Measurements from ENCODE around the gene TMEFF1.
"Not testable (repeated sequence)": the region's sequence is repeated elsewhere in the genome, so short reads cannot be mapped to it uniquely, and the experiment has no call there.

Gene TMEFF1

DNA sequence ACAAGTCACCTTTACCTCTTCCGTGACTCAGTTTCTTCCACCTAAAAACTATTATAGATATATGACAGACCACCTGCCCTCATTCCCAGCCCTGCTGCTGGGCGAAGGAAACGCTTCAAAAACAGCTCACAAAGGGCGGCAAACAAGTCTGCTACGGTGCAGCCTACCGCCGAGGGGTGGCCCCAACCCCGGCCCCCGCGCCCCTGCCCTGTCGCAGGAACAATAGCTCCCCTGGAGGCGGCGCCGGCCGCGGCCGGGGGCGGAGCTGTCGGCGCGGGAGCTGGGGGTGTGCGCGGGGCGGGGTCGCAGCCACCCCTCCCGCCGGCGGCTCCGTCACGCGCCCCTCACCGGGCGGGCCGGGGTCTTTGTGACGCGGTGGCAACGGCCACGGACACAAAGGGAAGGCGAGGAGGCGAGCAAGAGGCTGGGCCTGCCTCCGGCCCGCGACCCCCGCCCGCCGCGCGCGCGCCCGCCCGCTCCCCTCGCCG is at the start of gene TMEFF1:
TMEFF1 (plus strand) TSS at position 362 of the 488 bp plus-strand sequence. CDS start 396 bp downstream, outside the sequence.
- DNase-seq: peak; percentile 51

- DNase-seq: no peak
These were observed 47.2 kb upstream of the TMEFF1 start for GRCh38 chr9:100425758-100426157.

GRCh38 chr9:100426189-100426529 is 46.8 kb upstream of the TMEFF1 start:
- no peak for DNase-seq

GRCh38 chr9:100426530-100427365 is 46.2 kb upstream of the TMEFF1 start, which contains the start of gene MSANTD3:
MSANTD3 (plus strand) TSS chr9:100427143; CDS start chr9:100441939, 14,796 bp downstream.
- DNase-seq: peak; percentile 88

- DNase-seq: peak; percentile 81
These were observed 45.3 kb upstream of the TMEFF1 start for GRCh38 chr9:100427366-100428263.

- peak; percentile 99 for DNase-seq
These were observed 43.9 kb upstream of the TMEFF1 start for GRCh38 chr9:100428871-100429654.

DNA sequence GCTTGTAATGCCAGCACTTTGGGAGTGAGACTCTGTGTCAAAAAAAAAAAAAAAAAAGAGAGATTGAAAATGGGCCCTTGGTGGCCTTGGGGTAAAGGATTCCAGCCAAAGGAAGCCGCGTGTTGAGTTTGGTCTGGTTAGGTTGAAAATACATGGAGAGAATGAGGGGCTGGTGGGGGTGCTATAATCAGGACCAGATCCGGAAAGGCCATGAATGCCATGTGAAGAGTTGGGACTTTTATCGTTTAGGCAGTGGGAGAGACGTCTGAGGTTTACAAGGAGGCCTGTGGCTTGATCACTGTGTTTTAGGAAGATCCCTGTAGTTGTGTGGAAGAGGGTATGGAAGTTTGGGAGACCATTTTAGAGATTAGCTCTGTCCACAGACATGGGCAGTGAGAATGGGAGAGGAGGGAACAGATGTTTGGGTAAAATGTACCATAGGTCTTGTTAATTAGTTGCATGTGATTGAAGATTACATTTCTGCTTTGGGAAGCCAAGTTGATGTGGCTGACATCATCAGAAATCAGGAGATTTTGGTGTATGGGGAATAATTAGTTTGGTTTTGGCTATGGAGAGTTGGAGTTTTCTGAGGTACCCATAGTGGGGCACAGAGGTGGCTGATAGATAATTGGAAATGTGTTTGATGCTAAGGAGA is 42.5 kb upstream of the TMEFF1 start:
- peak; percentile 42 for DNase-seq

GRCh38 chr9:100431886-100432285 is 41.1 kb upstream of the TMEFF1 start:
- DNase-seq: no peak

GRCh38 chr9:100432736-100433135 is 40.2 kb upstream of the TMEFF1 start:
- DNase-seq: no peak

- DNase-seq: no peak
These were observed 36.4 kb upstream of the TMEFF1 start for GRCh38 chr9:100436571-100436970.

DNA sequence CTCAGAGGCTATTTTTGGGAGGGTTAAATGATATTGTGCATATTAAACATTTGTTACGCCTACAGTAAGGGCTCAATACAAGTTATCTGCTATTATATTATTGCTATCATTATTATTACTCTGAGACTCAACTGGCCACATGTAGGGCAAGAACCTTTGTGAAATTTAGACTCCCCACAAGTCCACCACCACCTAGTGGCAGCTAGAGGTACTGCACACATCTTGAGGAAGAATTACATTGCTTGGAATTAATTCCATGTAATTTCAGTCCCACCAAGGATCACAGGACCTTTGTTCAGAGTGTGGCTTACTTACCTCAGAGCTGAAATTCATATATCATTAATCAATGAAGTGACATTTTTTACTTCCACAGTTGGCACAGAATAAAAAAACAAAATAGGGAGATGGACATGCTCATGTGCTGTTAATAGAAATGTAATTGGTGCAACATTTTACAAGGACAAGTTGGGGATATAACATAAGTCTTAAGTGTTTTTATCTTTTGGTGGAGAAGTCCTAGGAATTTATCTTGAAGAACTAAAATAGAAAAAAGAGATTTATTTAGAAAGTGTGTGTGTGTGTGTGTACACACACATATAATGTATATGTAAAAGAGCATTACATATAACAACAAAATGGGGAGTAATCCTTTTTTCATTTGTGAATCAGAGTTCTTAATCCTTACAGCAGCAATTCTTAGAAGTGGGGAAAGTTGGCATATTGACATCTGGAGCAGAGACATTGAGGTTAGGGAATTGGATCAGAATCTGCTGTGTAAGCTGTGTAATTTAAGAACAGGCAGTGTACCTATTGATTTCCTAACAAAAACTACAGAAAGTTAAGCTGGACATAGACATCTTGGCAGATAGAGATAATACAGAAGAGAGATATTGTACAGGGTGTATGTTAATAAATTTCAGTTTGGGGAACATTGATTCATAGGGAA is 34.8 kb upstream of the TMEFF1 start:
- DNase-seq: peak; percentile 76

DNA sequence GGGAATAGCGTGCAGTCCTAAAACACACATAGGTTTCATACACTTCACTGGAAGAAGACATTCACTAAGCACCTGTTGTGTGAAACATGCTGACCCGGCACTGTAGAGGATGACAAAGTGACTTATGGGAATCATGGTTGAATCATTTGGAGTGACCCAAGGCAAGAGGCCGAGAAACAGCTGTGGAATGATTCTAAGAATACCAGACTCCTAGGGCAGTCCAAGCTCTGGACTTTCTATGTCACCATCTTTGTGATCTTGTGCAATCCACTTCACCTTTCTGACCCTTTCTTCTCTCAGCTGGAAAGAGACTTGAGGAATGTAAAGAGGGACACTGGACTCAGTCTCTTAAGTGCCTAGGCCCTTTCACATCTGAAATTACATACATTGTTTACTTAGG is 32.9 kb upstream of the TMEFF1 start:
- peak; percentile 77 for DNase-seq

- not testable (repeated sequence) for DNase-seq
These were observed 32.5 kb upstream of the TMEFF1 start for GRCh38 chr9:100440487-100440886.

DNA sequence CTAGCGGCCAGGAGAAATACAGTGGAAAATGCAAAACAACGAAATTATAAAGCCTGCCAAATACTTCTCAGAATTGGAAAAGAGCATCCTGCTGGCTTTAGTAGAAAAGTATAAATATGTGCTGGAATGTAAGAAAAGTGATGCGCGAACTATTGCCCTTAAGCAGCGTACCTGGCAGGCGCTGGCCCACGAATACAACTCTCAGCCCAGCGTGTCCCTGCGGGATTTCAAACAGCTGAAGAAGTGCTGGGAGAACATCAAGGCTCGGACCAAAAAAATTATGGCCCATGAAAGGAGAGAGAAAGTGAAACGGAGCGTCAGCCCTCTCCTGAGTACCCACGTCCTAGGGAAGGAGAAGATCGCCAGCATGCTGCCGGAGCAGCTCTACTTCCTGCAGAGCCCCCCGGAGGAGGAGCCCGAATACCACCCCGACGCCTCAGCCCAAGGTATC is 31.0 kb upstream of the TMEFF1 start:
- DNase-seq: no peak

- DNase-seq: peak; percentile 26
These were observed 28.9 kb upstream of the TMEFF1 start for GRCh38 chr9:100443781-100444768.

DNA sequence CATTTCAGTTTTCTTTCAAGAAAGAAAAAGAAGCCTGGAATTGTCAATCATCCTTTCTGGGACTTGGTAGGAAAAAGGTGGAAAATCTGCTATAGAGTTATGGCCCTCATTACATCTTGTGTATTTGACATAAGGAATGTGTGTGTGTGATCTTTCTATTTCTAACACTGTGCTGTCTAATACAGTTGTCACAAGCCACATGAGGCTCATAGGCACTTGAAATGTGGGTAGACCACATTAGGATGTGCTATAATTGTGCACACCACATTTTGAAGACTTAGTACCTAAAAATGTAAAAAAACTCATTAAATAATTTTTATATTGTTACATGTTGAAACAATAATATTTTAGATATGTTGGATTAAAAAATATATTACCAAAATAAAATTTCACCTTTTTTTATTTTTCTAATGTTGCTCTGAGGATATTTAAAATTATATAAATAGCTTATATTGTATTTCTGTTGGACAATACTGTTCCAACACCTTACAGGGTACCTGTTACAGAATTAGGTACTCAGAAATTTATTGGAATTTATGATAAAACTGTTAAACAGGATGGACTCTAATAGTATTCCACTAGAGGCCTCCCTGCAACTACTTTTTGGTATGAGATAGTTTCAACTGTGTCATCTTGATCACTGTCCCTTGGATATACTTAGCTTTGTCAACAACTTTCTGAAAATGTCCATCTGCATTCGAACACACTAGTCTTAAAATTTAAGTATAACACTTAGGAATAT is 27.6 kb upstream of the TMEFF1 start:
- DNase-seq: no peak

DNA sequence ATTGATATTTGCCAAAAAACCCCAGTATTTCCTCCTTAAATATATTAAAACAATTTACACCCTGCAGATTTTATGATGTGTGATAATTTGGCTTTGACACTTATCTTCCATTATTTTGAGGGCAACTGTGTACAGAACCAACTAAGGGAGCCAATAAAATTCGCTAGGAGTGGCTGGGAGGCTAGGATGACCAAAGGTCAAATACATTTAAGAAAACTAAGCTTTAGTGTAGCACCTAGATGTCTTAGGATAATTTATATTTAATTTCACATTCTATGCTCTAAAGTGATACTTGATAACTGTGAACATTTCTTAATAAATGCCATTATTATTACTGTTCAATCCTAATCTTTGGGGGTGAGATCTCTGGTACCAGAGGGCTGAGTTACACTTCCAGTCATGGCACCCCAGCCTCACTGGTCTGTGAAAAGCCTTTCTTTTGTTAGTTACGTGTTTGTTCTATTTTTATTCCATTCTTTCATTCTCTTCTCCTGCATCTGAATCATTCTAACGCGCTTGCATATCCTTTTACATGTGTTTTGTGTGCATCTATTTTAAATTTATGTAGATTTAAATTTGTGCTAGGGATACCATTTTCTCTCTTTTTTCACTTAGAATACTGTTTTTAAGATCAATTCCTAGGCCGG is 26.9 kb upstream of the TMEFF1 start:
- no peak for DNase-seq

GRCh38 chr9:100447041-100447440 is 25.9 kb upstream of the TMEFF1 start:
- DNase-seq: no peak
